Measurements from ENCODE around the gene DYNC1H1.

DNA sequence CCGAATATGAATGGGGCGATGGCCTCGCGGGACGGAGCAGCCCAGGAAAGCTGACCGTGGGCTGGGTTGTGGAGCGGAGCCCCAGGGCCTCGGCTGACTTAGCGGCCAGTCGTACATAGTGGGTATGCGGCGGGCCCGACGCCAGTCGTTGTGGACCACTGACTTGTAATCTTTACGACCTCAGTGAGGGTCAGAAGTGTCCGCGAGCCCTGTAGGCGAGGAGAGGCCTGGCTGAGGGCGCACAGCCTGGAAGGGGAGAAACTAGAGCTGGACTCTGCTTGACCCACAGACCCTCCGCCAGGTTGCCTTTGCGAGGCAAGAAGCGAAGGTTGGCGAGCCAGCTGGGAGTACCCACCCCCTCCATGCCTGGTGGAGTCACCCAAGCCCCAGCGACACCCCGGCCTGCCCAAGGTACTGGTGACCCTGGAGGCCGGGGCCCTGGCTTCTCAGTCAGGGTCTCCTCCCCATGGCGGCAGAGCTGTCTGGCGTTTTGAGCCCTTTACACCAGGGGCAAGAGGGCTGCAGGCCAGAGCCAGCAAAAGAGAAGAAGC lies 15.6 kb upstream of the DYNC1H1 start:
- TF ChIP-seq, protein P1, sequence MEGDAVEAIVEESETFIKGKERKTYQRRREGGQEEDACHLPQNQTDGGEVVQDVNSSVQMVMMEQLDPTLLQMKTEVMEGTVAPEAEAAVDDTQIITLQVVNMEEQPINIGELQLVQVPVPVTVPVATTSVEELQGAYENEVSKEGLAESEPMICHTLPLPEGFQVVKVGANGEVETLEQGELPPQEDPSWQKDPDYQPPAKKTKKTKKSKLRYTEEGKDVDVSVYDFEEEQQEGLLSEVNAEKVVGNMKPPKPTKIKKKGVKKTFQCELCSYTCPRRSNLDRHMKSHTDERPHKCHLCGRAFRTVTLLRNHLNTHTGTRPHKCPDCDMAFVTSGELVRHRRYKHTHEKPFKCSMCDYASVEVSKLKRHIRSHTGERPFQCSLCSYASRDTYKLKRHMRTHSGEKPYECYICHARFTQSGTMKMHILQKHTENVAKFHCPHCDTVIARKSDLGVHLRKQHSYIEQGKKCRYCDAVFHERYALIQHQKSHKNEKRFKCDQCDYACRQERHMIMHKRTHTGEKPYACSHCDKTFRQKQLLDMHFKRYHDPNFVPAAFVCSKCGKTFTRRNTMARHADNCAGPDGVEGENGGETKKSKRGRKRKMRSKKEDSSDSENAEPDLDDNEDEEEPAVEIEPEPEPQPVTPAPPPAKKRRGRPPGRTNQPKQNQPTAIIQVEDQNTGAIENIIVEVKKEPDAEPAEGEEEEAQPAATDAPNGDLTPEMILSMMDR (IDR thresholded peaks at IDR 0.05) = no peak
- TF ChIP-seq POLR2A (IDR thresholded peaks at IDR 0.05; ENCODE audit: low read depth) = no peak

All from esophagus muscularis mucosa (tissue), 3 donors.